GM19238 (cell line): ENCODE measurements around the gene HRH1.
"Not testable (repeated sequence)": the region's sequence is repeated elsewhere in the genome, so short reads cannot be mapped to it uniquely, and the experiment has no call there.

Source experiments
- DNase-seq: peaks from one replicate; pipeline ENCODE4 v3.0.0; 2011; ENCODE audit warnings: low spot score; ENCODE audit not compliant: insufficient read length

HRH1 gene, protein sequence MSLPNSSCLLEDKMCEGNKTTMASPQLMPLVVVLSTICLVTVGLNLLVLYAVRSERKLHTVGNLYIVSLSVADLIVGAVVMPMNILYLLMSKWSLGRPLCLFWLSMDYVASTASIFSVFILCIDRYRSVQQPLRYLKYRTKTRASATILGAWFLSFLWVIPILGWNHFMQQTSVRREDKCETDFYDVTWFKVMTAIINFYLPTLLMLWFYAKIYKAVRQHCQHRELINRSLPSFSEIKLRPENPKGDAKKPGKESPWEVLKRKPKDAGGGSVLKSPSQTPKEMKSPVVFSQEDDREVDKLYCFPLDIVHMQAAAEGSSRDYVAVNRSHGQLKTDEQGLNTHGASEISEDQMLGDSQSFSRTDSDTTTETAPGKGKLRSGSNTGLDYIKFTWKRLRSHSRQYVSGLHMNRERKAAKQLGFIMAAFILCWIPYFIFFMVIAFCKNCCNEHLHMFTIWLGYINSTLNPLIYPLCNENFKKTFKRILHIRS

DNA sequence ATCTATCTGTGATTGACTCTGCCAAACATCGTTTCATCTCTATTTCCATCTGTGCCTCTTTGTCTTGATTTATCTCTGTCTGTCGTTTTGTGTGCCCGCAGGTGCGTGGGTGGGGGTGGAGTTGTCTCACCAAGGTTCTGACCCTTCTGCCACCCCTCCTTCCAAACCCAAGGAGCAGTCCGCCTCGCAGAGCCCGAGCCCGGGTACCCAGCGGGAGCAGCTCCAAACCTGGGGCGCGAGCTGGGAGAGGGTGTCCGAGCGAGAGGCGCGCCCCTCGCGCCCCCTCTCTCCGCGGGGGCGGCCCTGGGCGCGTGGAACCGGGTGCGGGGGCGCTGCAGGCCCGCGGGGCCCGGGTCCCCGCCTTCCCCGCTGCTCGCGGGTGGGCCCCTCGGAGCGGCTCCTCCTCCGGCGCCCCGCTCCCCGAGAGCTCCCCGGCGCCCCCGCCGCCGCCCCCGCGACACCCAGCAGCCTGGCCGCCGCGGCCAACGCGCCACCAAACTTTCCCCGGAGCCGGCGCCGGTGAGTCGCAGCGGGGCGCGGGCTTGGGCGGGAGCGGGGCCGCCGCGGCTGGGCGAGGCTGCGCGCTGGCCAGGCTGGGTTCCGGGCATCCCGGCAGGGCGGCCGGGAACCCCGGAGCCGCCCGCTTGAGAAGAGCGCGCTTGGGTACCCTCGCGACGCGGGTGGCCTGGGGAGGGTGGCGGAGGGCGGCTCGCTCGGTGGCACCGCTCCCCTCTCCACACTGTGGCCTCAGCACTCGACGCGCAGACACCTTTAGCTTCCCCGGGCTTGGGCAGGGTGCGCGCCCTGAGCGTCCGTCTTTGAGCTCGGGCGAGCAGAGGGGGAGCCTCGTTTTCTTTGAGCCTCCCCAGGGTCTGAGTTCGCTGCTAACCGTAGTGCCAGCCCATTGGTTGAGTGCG lies at the start of gene HRH1:
TSS of gene HRH1 (plus strand) at position 458 of the 917 bp plus-strand sequence. CDS start 104,545 bp downstream, outside the sequence.
- no peak for DNase-seq

DNA sequence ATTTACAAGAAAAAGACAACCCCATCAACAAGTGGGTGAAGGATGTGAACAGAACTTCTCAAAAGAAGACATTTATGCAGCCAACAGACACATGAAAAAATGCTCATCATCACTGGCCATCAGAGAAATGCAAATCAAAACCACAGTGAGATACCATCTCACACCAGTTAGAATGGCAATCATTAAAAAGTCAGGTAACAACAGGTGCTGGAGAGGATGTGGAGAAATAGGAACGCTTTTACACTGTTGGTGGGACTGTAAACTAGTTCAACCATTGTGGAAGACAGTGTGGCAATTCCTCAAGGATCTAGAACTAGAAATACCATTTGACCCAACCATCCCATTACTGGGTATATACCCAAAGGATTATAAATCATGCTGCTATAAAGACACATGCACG lies 41.0 kb upstream of the HRH1 start:
- DNase-seq: not testable (repeated sequence)

DNA sequence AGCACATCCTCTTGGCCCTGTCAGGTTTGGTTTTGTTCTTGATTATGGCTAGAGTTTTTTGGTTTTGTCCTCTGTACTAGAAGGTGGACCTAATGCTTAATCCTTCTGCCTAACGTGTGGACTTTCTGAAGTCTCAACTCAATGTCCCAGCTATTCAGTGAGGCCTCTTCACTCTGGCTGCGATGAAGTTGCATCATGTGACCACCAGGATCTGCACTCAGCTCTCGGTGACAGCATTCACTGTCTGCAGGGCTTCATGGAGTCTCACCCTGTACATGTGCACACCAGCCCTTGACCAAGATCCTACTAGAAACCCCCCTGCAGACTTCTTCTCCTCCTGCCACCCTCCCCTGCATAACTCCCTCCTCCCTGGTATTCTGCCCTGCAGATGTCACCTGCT lies 38.7 kb upstream of the HRH1 start:
- no peak for DNase-seq

DNA sequence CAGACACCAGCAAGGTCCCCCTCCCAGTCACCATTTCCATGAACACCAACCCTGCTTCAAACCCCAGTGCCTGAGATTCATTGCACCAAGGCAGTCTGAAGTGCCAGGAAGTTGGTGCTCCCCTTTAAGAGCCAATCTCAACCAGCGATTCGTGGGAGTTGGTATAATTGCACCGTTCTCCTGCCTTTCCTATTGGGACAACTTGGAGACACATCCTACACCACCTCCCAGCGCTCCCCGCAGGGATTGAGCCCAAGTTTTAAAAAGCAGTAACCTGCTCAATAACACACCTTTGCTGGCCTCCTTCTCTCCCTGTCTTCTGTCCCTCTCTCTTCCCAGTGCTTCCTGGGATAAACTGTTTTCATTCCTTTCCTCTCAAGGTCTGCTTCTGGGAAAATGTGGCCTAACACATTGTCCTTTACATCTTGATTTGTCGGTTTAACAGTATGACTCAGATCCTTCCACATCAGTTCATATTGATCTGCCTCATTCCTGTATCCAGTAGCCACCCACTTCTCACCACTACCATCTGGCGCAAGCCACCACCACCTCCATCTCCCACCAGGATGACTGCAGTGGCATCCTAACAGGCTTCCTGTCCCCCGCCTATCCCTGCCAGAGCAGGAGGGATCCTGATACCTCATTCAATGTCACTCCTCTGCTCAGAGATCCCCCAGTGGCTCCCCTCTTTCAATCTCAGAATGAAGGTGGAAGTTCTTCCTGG lies 37.8 kb upstream of the HRH1 start:
- DNase-seq: no peak

DNA sequence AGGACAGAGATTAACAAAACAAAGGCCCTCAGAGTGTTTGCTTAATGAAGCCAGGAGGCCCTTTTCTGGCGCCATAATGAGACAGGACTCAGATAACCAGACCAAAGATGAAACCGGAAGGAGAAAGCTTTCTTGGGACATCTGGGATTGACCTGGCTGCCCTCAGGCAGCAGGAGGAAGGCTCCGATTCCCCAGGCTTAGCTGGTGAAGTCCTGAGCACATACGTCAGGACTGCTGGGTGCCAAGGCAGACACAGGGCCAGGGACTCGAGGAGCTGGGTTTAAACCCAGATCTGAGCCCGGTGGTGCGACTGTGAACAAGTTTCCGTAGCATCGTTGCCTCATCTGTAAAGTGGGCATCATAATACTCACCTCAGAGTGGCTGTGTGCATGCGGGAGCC lies 36.7 kb upstream of the HRH1 start:
- DNase-seq: no peak

DNA sequence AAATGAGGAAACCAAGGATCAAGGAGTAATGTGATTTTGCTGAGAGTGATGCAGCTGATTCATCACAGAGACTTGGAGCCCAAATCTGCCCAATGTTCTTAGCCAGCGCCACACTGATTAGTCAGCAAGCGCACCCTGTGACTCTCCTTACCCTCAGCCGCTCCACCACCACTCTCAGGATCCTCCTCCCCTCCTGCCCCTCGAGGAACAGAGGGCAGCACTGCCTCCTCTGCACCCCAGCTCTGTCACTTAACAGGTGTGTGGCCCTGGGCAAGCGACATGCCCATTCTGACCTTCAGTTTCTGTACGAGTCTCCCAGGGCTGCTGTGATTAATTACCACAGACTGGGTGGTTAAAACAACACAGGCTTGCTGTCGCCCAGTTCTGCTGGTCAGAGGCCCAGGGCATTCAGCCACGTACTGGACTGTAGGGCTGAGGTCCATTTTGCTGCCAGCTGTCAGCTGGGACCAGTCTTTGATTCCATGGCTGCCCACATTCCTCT lies 36.1 kb upstream of the HRH1 start:
- no peak for DNase-seq

DNA sequence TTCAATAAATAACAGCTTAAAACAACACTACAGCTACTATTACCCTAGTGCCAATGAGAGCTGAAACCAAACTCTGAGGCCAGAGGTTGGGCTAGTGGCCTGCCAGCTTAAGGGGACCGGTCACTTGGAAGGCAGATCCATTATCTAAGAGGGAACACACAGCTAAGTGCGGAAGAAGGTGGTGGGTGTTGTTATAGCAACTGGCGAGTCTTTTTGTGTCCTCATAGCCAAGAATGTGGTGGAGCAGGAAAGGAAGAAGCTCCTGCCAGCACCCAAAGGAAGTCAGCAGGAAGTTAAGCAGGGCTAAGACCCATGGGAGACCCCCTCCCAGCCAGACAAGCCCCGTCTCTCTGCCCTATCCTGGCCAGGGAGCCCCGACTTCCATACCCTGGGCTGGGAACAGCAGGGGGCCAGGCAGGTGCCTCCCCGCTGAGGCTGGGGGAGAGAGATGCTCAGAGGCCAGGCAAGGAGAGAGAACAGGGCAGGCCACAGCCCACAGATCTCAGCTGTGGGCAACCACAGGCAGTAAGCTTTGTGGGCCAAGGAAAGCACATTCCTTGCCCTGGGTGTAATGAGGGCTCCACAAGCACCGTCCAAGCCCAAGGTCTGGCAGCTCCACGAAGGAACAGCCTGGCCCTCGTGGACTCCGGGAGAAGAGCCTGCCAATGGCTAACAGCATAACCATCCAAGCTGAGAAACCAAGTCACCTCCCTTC lies 34.0 kb upstream of the HRH1 start:
- no peak for DNase-seq

DNA sequence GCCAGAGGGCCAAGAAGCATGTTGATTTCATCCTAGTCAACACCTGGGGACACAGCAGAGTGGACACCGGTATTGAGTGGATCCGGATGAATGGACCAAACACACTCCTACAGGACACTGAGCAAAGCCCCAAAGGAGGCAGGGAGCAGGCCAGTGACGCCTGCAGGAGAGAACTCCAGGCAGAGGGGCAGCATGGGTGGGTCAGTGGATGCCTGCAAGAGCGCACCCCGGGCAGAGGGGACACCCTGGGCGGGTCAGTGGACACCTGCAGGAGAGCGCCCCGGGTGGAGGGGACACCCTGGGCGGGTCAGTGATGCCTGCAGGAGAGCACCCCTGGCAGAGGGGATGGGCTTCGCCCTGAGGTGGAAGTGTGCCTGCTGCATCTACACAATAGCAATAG lies 27.6 kb upstream of the HRH1 start:
- no peak for DNase-seq

DNA sequence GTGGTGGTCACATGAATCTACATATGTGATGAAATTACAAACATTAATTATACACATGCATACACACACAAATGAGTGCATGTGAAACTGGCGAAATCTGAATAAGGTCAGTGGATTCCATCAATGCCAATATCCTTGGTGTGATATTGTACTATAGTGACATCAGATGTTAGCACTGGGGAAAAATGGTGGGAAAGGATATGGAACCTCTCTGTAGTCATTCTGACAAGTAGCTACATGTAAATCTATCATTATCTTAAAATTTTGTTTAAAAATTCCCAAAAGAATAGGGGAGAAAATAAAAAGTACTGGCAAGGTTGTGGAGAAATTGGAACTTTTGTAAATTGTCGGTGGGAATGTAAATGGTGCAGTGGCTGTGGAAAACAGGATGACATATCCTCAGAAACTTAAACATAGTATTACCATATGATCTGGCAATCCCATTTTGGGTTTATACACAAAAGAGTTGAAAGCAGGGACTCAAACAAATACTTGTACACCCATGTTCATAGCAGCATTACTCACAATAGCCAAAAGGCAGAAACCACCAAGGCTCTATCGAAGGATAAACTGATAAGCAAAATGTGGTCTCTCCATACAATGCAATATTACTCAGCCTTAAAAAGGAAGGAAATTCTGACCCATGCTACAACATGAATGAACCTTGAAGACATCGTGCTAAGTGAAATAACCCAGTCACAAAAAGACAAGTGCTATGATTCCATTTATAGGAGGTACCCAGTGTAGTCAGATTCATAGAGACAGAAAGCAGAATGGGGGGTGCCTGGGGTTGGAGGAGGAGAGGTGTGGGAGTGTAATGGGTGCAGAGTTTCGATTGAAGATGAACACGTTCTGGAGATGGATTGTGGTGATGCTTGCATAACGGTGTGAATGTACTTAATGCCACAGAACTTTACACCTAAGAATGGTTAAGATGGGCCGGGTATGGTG lies 25.3 kb upstream of the HRH1 start:
- no peak for DNase-seq

DNA sequence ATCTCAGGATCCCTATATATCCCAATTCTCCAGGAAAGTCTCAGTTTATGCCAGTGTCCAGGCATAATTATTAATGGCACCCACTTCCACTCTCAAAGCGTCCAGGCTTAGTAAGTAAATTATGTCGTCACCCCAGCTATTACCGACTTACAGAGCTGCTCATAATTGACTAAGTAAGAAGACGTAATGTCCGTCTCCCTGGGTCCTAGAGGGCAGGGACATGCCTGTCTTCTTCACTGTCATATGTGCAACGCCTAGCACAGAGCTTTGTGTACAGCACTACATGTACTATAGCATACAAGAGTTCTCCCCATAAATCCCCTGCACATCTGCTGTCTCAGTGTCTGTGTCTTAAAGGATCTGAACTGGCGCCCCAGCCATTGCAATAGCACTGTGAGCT lies 23.9 kb upstream of the HRH1 start:
- DNase-seq: no peak

DNA sequence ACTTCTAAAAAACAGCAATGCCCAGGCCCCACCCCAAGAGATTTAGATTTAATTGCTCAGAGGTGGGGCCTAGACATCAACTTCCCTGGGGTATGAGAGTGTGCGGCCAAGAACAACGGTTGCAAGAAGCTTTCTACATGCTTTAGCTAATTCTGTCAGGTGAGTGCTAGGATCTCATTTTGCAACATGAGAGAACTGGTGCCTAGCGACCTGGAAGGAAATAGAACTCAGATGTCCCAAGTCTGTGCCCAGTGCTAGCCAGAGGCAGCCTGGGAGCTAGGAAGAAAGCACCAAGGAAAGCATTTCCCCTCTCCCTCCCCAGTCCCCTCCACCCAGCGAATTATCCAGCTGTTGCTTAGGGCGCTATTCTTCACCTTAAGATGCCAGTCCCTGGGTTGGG lies 22.9 kb upstream of the HRH1 start:
- no peak for DNase-seq

DNA sequence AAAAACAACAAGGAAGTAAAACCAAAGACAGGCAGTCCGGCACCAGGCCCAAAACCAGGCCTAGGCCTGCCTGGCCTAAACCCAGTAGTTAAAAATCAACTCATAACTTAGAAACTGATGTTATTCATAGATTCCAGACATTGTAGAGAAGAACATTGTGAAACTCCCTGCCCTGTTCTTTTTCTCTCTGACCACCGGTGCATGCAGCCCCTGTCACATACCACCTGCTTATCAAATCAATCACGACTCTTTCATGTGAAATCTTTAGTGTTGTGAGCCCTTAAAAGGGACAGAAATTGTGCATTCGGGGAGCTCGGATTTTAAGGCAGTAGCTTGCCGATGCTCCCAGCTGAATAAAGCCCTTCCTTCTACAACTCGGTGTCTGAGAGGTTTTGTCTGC lies 22.4 kb upstream of the HRH1 start:
- not testable (repeated sequence) for DNase-seq

DNA sequence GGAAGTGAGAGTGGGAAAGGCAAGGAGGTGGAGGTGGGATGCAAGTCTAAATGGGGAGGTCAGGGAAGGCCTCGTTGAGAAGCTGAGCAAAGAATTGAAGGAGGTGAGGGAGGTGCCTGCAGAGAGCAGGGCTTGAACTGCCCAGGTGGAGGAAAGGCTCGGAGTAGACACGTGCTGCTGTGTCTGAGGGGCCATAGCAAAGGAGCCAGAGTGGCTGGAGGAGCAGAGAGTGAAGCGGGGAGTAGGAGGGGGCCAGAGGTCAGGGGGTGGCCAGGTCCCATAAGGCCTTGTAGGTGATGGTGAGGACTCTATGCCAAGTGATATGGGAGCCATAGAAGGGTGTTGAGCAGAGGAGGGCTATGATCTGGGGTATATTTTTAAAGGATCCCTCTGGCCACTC lies 21.4 kb upstream of the HRH1 start:
- no peak for DNase-seq

DNA sequence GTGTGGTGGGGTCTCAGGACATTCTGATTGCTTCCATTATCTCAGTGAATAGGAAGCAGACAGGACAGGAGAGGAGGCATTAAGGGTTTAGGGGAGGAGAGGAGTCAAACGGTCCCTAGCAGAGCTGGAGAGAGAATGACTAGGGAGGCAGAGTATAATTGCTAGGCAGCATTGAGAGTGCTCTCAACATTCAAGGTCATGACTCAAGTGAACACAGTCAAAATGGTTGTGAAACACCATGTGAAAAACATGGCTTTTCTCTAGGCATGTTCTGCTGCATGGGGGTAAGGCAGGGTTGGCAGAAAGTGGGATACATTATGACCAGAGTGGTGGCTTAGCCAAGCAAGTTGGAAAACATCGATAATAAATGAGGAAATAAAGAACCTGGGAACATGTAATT lies 19.5 kb upstream of the HRH1 start:
- DNase-seq: no peak

DNA sequence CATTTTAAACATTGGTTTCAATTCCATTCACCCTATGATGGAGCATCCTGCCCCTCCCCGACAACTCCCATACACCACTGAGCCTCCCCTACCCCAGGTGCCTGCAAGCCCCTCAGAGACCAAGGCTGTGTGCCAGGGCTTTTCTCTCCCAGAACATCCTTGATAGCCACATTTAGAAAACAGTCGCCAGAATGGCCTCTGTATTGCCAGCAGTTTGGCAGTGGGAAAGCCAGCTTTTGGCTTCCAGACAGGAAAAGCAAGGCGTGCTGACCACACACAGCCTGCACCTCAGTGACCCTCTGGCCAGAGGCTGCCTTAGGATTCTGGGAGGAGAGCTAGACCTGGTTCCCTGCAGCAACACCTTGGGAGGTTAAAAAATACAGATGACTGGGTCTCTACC lies 18.2 kb upstream of the HRH1 start:
- no peak for DNase-seq

DNA sequence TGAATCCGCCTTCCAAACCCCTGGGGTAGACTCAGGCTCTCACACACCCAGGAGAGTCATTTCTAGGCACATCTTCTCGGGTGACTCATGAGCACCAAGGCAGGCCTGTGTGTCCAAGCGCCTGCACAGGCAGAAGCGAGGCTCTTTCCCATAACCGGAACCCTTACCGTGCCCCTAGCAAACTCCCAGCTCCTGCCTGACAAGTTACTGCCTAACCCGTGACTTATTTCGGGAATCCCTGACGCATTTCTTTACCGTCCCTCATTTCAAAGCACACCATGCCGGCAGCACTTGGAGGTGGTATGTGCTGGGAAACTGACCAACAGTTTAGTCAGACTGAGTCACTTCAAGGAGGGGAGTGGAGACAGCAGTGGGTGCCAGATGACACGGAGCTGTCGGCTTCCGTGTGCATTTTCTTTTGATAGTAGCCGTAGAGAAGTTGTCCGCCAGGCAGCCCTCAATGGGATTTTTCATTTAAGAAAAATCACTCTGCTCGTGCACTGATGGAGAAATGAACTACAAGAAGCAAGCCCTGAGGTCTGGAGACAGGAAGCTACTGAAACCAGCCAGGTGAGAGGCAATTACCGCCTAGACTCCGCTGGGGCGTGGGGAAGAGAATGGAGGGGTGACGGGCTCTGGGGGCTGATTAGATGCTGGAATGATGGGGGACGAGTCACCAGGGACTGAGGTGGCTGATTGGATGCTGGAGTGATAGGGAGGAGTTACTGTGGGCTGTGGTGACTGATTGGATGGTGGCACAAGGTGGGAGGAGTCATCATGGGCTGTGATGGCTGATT lies 17.3 kb upstream of the HRH1 start:
- no peak for DNase-seq

DNA sequence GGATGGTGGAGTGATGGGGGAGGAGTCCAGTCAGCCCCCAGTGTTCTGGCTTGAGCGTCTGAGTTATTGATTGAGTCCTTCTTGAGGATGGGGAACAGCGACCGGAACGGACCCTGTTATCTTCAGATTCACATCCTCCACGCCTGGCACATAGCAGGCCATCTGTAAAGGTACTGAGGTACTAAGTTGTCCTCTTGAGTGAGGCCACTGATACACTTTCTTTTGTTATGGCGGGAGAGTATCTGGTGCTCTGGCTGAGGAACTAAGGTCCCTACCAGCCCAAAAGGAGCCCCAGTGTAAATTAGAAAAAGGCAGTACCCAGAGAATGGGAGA lies 16.7 kb upstream of the HRH1 start:
- no peak for DNase-seq

DNA sequence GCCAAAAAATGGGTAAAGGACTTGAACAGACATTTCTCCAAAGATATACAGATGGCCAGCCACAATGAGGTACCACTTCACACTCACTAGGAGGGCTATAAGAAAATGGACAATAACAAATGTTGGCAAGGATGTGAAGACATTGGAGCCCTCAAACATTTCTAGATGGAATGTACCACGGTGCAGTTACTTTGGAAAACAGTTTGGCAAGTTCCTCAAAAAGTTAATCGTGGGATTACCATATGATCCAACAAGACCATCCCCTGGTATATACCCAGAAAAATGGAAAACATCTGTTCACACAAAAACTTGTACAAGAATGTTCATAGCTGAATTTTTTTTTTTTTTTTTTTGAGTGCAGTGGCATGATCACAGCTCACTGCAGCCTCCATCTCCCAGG lies 15.9 kb upstream of the HRH1 start:
- DNase-seq: no peak
